ENCODE data around the gene FBXW4. TPM values are rescaled to one million over a fixed set of nuclear protein-coding genes. Genes with fewer than 3 reads are reported as not detected.

Gene FBXW4
- total and polyA plus RNA-seq, 2 of the 8 experiments (the other 6 are each of a cell fraction or from before 2014, with no cell fraction given): 29.0 to 32.8 TPM

DNA sequence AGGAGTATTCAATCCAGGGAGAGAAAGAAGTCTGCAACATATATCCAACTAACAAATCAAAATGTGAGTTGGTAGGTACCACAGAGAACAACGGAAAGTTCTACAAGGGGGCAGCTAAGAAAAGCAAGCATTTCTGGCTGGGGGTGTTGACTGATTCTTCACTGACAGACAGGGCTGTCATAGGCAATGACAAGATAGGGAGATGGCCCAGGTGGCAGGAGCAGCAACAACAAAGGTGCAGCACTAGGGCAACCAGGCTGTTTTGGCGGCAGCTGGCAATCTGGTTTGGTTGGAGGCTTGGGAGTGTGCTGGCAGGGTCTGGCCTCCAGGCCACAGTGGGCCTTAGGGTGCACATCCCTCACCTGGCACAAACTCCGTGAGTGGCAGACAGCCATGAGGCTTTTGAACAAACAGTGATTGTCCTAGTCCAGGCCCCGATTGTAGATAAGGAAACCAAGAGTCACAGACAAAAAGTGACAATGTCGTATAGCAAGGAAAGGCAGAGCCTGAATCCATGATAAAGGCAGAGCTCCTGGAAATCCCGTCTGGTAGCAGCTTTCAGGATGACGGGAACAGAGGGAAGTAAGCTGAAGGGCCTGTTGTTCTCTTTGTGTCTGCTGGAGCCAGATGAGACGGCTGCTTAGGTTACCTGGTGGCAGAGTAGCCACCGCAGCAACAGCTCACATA lies 78.4 kb downstream of the FBXW4 start (continued):
- no peak for TF ChIP-seq POU5F1 (IDR thresholded peaks at IDR 0.05; ENCODE audit: low read depth, low read length)
- TF ChIP-seq, protein P1, sequence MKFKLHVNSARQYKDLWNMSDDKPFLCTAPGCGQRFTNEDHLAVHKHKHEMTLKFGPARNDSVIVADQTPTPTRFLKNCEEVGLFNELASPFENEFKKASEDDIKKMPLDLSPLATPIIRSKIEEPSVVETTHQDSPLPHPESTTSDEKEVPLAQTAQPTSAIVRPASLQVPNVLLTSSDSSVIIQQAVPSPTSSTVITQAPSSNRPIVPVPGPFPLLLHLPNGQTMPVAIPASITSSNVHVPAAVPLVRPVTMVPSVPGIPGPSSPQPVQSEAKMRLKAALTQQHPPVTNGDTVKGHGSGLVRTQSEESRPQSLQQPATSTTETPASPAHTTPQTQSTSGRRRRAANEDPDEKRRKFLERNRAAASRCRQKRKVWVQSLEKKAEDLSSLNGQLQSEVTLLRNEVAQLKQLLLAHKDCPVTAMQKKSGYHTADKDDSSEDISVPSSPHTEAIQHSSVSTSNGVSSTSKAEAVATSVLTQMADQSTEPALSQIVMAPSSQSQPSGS (IDR thresholded peaks at IDR 0.05; ENCODE audit: low read length): no peak

Measured in H1 (cell line).